ENCODE measurements around the gene ZCCHC17.

DNA sequence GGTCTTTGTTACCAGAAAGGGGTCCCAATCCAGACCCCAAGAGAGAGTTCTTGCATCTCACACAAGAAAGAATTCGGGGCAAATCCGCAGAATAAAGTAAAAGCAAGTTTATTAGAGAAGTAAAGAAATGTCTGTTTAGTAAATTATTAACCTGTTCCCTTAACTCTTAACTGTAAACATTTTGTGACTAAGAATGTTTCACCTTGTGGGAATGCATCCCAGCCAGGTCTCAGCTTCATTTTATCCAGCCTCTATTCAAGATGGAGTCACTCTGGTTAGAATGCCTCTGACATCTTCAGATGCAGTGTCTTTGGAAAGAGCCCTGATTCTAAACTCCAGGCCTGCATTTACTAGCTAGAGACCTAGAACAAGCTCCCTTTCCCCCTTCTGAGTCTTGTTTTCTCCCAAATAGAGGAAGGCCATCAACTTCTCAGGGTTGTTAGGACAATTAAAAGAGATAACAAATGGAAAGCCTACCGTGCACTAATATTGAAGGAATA lies 80.6 kb downstream of the ZCCHC17 start:
- TF ChIP-seq, protein P1, sequence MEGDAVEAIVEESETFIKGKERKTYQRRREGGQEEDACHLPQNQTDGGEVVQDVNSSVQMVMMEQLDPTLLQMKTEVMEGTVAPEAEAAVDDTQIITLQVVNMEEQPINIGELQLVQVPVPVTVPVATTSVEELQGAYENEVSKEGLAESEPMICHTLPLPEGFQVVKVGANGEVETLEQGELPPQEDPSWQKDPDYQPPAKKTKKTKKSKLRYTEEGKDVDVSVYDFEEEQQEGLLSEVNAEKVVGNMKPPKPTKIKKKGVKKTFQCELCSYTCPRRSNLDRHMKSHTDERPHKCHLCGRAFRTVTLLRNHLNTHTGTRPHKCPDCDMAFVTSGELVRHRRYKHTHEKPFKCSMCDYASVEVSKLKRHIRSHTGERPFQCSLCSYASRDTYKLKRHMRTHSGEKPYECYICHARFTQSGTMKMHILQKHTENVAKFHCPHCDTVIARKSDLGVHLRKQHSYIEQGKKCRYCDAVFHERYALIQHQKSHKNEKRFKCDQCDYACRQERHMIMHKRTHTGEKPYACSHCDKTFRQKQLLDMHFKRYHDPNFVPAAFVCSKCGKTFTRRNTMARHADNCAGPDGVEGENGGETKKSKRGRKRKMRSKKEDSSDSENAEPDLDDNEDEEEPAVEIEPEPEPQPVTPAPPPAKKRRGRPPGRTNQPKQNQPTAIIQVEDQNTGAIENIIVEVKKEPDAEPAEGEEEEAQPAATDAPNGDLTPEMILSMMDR (conservative IDR thresholded peaks at IDR 0.05; ENCODE audit: low read depth, low read length) = no peak
- TF ChIP-seq EZH2 (IDR thresholded peaks at IDR 0.05; ENCODE audit: low read length, unreplicated experiment) = no peak

All from PC-3 (cell line).